Activated T-helper 1 cell treated with Interleukin-2 at 50 U/mL for 16 hours (primary cell): ENCODE results near the gene DMAP1.

ENCODE experiments used
- DNase-seq: peaks from one replicate; pipeline ENCODE4 v3.0.0-alpha.2; 2020; ENCODE audit warnings: low read depth

The DMAP1 gene

GRCh38 chr1:44228218-44228617 lies 14.9 kb downstream of the DMAP1 start:
- no peak for DNase-seq

- no peak for DNase-seq
Observed at GRCh38 chr1:44229435-44230167, 16.3 kb downstream of the DMAP1 start.

- DNase-seq = no peak
Observed at GRCh38 chr1:44230796-44231195, 17.5 kb downstream of the DMAP1 start.

GRCh38 chr1:44233593-44233992 lies 20.3 kb downstream of the DMAP1 start:
- no peak for DNase-seq

GRCh38 chr1:44235808-44236207 lies 22.5 kb downstream of the DMAP1 start:
- DNase-seq = no peak

- DNase-seq = no peak
Observed at GRCh38 chr1:44236490-44237272, 23.4 kb downstream of the DMAP1 start.

- no peak for DNase-seq
Observed at GRCh38 chr1:44237721-44238457, 24.6 kb downstream of the DMAP1 start.

GRCh38 chr1:44238660-44239059 lies 25.4 kb downstream of the DMAP1 start:
- DNase-seq = no peak

GRCh38 chr1:44239331-44239960 lies 26.2 kb downstream of the DMAP1 start:
- no peak for DNase-seq

GRCh38 chr1:44239961-44240371 lies 26.7 kb downstream of the DMAP1 start:
- no peak for DNase-seq

GRCh38 chr1:44240802-44241671 lies 27.8 kb downstream of the DMAP1 start:
- no peak for DNase-seq

GRCh38 chr1:44242746-44243145 lies 29.5 kb downstream of the DMAP1 start:
- no peak for DNase-seq

GRCh38 chr1:44243782-44244495 lies 30.7 kb downstream of the DMAP1 start:
- no peak for DNase-seq

GRCh38 chr1:44244986-44245385 lies 31.7 kb downstream of the DMAP1 start:
- DNase-seq = no peak

- no peak for DNase-seq
Observed at GRCh38 chr1:44246806-44247205, 33.5 kb downstream of the DMAP1 start.

GRCh38 chr1:44249543-44249942 lies 36.3 kb downstream of the DMAP1 start:
- DNase-seq = no peak

GRCh38 chr1:44250068-44250781 lies 37.0 kb downstream of the DMAP1 start:
- DNase-seq = no peak

- DNase-seq = no peak
Observed at GRCh38 chr1:44251486-44251885, 38.2 kb downstream of the DMAP1 start.

- no peak for DNase-seq
Observed at GRCh38 chr1:44251989-44252671, 38.9 kb downstream of the DMAP1 start.
